HUES6 (cell line): ENCODE measurements around the gene HIF3A.

ENCODE experiments used
- H3K27ac ChIP-seq: 2 replicates; pipeline ENCODE4 v1.7.0; 2013; ENCODE audit warnings: low read depth, mild to moderate bottlenecking, low read length, inconsistent platforms
- H3K27me3 ChIP-seq: 2 replicates; pipeline ENCODE4 v1.6.1; 2013; ENCODE audit warnings: low read length; ENCODE audit not compliant: control insufficient read depth, insufficient read depth
- H3K36me3 ChIP-seq: 2 replicates; pipeline ENCODE4 v1.6.1; 2013; ENCODE audit warnings: low read length; ENCODE audit not compliant: control insufficient read depth, insufficient read depth
- H3K4me1 ChIP-seq: 2 replicates; pipeline ENCODE4 v1.6.1; 2013; ENCODE audit warnings: low read length; ENCODE audit not compliant: control insufficient read depth, insufficient read depth
- H3K4me3 ChIP-seq: 2 replicates; pipeline ENCODE4 v1.5.1; 2013; ENCODE audit warnings: low read depth, low read length
- H3K9ac ChIP-seq: one replicate; pipeline ENCODE4 v1.6.1; 2013; ENCODE audit warnings: mild to moderate bottlenecking, low read length
- H3K9me3 ChIP-seq: 2 replicates; pipeline ENCODE4 v1.6.1; 2013; ENCODE audit warnings: low read depth, low read length; ENCODE audit not compliant: control insufficient read depth, insufficient read depth

Gene HIF3A

GRCh38 chr19:46294494-46294893 is 2.3 kb upstream of the HIF3A start:
- Histone ChIP-seq H3K36me3 (no peaks in the 10 kb centered on the region), H3K9ac (no peak overlapping the region), H3K27ac (no peak overlapping the region), H3K4me1 (peaks cover 17% of the 10 kb centered on the region), H3K27me3 (peaks cover 14% of the 10 kb centered on the region), H3K4me3 (no peak overlapping the region), H3K9me3 (0 out of 2 replicates have a peak, but pooled peaks cover 8% of the 10 kb centered on the region)

GRCh38 chr19:46295401-46296201 is 1.2 kb upstream of the HIF3A start:
- Histone ChIP-seq H3K27ac (no peak overlapping the region), H3K27me3 (peaks cover 14% of the 10 kb centered on the region), H3K9ac (no peak overlapping the region), H3K9me3 (no peaks in the 10 kb centered on the region), H3K4me1 (peaks cover 27% of the 10 kb centered on the region), H3K4me3 (no peak overlapping the region), H3K36me3 (no peaks in the 10 kb centered on the region)

DNA sequence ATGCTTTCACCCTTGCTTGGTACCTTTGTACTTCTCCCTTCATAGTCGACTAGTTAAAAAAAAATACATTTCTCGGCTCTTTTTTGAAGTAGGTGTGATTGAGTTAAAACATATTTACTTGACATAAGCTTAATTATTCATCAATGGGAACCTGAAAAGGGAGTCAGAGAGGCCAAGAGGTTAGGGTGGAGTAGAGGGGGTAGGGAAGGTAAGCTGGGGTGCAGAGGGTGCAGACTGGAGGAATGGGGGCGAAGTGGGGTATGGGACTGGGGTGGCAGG is 701 bp upstream of the HIF3A start:
- no peaks in the 10 kb centered on the region for H3K36me3 ChIP-seq
- H3K4me1 ChIP-seq, result peaks cover 33% of the 10 kb centered on the region
- peaks cover 14% of the 10 kb centered on the region for H3K27me3 ChIP-seq
- no peaks in the 10 kb centered on the region for H3K9me3 ChIP-seq
- H3K4me3 ChIP-seq, result no peak overlapping the region
- no peak overlapping the region for H3K27ac ChIP-seq
- H3K9ac ChIP-seq, result no peak overlapping the region

GRCh38 chr19:46297700-46298478 is 1.0 kb downstream of the HIF3A start:
- no peaks in the 10 kb centered on the region for H3K9me3 ChIP-seq
- H3K27ac ChIP-seq, result no peak overlapping the region
- peak overlapping the region; percentile 74 for H3K4me3 ChIP-seq
- no peaks in the 10 kb centered on the region for H3K36me3 ChIP-seq
- H3K4me1 ChIP-seq, result peaks cover 36% of the 10 kb centered on the region
- H3K9ac ChIP-seq, result no peak overlapping the region
- peaks cover 11% of the 10 kb centered on the region for H3K27me3 ChIP-seq

- Histone ChIP-seq H3K4me1 (peaks cover 42% of the 10 kb centered on the region), H3K27me3 (peaks cover 11% of the 10 kb centered on the region), H3K4me3 (no peak overlapping the region), H3K27ac (no peak overlapping the region), H3K9me3 (no peaks in the 10 kb centered on the region), H3K9ac (no peak overlapping the region), H3K36me3 (no peaks in the 10 kb centered on the region)
These were observed 1.7 kb downstream of the HIF3A start for GRCh38 chr19:46298479-46299003.

GRCh38 chr19:46299004-46299509 is 2.2 kb downstream of the HIF3A start:
- Histone ChIP-seq H3K9ac (no peak overlapping the region), H3K27ac (no peak overlapping the region), H3K36me3 (no peaks in the 10 kb centered on the region), H3K4me3 (no peak overlapping the region), H3K9me3 (no peaks in the 10 kb centered on the region), H3K27me3 (peaks cover 11% of the 10 kb centered on the region), H3K4me1 (peaks cover 46% of the 10 kb centered on the region)

DNA sequence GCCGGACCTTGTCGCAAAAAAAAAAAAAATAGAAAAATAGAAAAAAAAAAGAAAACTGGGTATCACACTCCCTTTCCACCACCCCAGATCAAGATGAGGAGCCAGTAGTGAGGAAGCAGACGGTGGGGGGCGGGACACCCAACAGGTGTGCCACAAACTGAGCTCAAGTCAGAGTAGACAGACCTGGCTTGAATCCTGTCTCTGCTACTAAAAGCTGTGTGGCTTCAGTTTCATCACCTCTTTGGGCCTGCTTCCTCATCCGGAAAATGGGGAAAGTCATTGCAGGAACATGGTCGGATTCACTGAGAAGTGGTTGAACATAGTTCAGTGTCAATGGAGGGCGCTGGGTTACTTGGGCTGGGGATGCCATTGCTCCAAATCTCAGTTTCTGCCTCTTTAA is 2.9 kb downstream of the HIF3A start:
- Histone ChIP-seq H3K9me3 (no peaks in the 10 kb centered on the region), H3K27me3 (peaks cover 5% of the 10 kb centered on the region), H3K36me3 (no peaks in the 10 kb centered on the region; the same call in 1 of the 2 replicates), H3K9ac (no peak overlapping the region), H3K27ac (no peak overlapping the region), H3K4me1 (peaks cover 46% of the 10 kb centered on the region), H3K4me3 (no peak overlapping the region)

DNA sequence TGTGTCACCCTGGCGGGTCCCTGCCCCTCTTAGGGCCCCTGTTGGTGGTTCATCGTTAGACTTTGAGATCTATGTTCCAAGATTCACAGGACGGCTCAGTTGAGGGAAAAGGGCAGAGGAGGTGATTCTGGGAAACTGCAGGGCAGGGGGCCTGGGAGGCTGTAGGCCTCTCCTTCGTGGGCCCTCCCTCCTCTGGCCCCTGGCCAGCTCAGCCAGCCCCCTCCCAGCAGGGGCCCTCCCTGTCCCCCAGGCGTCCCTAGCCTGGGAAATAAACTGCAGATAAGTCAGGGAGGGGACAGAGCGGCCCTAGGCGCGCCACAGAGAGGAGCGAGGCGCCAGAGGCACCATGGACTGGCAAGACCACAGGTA is 6.5 kb downstream of the HIF3A start:
- H3K27ac ChIP-seq, result peak overlapping the region; percentile 76
- peak overlapping the region; percentile 51 for H3K4me3 ChIP-seq
- peaks cover 17% of the 10 kb centered on the region for H3K9me3 ChIP-seq
- H3K9ac ChIP-seq, result peak overlapping the region; percentile 85
- no peaks in the 10 kb centered on the region for H3K27me3 ChIP-seq
- peaks cover 30% of the 10 kb centered on the region for H3K36me3 ChIP-seq
- H3K4me1 ChIP-seq, result peaks cover 37% of the 10 kb centered on the region

DNA sequence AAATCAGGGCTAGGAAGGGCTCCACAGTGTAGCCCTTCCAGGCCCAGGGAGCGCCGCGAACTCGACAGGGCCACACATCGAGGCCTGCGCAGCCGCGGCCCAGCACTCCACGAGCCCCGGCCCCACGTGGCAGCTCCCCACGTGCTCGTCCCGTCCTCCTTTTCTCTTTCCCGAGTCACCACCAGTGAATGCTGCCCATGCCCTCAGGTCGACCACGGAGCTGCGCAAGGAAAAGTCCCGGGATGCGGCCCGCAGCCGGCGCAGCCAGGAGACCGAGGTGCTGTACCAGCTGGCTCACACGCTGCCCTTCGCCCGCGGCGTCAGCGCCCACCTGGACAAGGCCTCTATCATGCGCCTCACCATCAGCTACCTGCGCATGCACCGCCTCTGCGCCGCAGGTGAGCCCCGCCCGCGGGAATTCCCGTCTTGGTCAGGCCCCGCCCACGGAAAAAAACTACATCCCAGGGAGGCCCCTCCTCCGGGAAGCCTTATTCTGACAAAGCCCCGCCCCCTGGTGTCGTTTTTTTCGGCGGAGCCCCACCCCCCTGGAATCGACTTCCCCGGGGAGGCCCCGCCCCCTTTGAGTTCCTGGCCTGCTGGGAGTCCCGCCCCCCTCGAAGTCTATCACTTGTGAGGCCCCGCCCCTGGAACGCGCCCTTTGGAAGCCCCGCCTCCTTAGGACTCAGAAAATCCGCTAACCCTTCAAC is 7.0 kb downstream of the HIF3A start:
- Histone ChIP-seq H3K36me3 (peaks cover 33% of the 10 kb centered on the region), H3K4me3 (peak overlapping the region; percentile 51), H3K4me1 (peaks cover 32% of the 10 kb centered on the region), H3K27me3 (no peaks in the 10 kb centered on the region), H3K27ac (peak overlapping the region; percentile 76), H3K9ac (peak overlapping the region; percentile 85), H3K9me3 (peaks cover 17% of the 10 kb centered on the region)

GRCh38 chr19:46306501-46306900 is 9.7 kb downstream of the HIF3A start:
- Histone ChIP-seq H3K27ac (no peak overlapping the region), H3K36me3 (peaks cover 50% of the 10 kb centered on the region), H3K4me1 (peaks cover 11% of the 10 kb centered on the region), H3K9ac (no peak overlapping the region), H3K4me3 (no peak overlapping the region), H3K27me3 (no peaks in the 10 kb centered on the region), H3K9me3 (peaks cover 17% of the 10 kb centered on the region)
